HEK293T (cell line): ENCODE measurements around the gene OR10Z1.

Source experiments
- BHLHE40 ChIP-seq: fragments of 450-650 bp; IDR thresholded peaks from 2 replicates; pipeline ENCODE4 v1.6.1; 2016; ENCODE audit warnings: mild to moderate bottlenecking, moderate library complexity, borderline replicate concordance
- CTBP1 ChIP-seq: fragments of 450-650 bp; IDR thresholded peaks from 2 replicates; pipeline ENCODE4 v1.6.1; 2016; ENCODE audit warnings: borderline replicate concordance
- FOXK2 ChIP-seq: fragments of 450-650 bp; IDR thresholded peaks from 2 replicates; pipeline ENCODE4 v1.6.1; 2016; ENCODE audit warnings: mild to moderate bottlenecking
- L3MBTL2 ChIP-seq: fragments of 450-650 bp; conservative IDR thresholded peaks from 2 replicates; pipeline ENCODE4 v1.6.1; 2016; ENCODE audit warnings: mild to moderate bottlenecking
- SUZ12 ChIP-seq: fragments of 450-650 bp; IDR thresholded peaks from 2 replicates; pipeline ENCODE4 v1.6.1; 2016; ENCODE audit warnings: mild to moderate bottlenecking
- ZNF384 ChIP-seq: fragments of 450-650 bp; IDR thresholded peaks from 2 replicates; pipeline ENCODE4 v1.6.1; 2016

- TF ChIP-seq L3MBTL2 (no peak), ZNF384 (no peak), SUZ12 (no peak), BHLHE40 (no peak), CTBP1 (no peak), FOXK2 (no peak)
These were observed 32.8 kb upstream of the OR10Z1 start for GRCh38 chr1:158572226-158572625.
